Measurements from ENCODE around the gene TMEM185B. TPM values are rescaled to one million over a fixed set of nuclear protein-coding genes. Genes with fewer than 3 reads are reported as not detected.
"Not testable (repeated sequence)": the region's sequence is repeated elsewhere in the genome, so short reads cannot be mapped to it uniquely, and the experiment has no call there.

TMEM185B gene
- total RNA-seq, 1 donor from 2014 or later, result 29.5 TPM

DNA sequence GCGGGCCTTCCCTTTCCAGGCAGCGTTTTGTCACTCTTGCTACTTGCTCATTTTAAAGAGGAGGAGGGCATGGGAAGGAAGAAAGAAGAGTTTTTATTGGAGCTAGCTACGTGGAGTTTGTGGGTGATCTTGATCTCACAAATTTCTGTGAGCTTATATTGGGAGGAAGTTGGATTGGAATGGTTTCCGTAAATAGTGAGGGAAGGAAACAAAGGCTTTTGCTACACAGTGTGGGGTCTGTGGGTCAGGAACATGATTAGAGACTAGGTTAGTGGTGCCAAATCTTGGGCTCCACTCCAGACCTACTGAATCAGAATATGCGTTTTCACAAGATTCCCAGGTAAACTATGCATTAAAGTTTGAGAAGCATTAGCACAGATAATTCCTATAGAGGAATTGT lies 37.5 kb upstream of the TMEM185B start:
- Histone ChIP-seq H3K4me1 (peaks cover 57% of the 10 kb centered on the region), H3K9me3 (no peaks in the 10 kb centered on the region), H3K36me3 (no peaks in the 10 kb centered on the region), H3K27ac (no peak overlapping the region), H3K27me3 (no peaks in the 10 kb centered on the region), H3K4me3 (no peak overlapping the region)
- no peak for DNase-seq (ENCODE audit: extremely low spot score in 2 of 2)
- intact Hi-C loops (cut with DNase I), result no loop called here
- TF ChIP-seq, protein P1, sequence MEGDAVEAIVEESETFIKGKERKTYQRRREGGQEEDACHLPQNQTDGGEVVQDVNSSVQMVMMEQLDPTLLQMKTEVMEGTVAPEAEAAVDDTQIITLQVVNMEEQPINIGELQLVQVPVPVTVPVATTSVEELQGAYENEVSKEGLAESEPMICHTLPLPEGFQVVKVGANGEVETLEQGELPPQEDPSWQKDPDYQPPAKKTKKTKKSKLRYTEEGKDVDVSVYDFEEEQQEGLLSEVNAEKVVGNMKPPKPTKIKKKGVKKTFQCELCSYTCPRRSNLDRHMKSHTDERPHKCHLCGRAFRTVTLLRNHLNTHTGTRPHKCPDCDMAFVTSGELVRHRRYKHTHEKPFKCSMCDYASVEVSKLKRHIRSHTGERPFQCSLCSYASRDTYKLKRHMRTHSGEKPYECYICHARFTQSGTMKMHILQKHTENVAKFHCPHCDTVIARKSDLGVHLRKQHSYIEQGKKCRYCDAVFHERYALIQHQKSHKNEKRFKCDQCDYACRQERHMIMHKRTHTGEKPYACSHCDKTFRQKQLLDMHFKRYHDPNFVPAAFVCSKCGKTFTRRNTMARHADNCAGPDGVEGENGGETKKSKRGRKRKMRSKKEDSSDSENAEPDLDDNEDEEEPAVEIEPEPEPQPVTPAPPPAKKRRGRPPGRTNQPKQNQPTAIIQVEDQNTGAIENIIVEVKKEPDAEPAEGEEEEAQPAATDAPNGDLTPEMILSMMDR (IDR thresholded peaks at IDR 0.05), result no peak
- TF ChIP-seq POLR2A (IDR thresholded peaks at IDR 0.05), result no peak
- TF ChIP-seq POLR2AphosphoS5 (IDR thresholded peaks at IDR 0.05; ENCODE audit: insufficient read depth in 1 of 2, low read depth in 1 of 2), result no peak

DNA sequence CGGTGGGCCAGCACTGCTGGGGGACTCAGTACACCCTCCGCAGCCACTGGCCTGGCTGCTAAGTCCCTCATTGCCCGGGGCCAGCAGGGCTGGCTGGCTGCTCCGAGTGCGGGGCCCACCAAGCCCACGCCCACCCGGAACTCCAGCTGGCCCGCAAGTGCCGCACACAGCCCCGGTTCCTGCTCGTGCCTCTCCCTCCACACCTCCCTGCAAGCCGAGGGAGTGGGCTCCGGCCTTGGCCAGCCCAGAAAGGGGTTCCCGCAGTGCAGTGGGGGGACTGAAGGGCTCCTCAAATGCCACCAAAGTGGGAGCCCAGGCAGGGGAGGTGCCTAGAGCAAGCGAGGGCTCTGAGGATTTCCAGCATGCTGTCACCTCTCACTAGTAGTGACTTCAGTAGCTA lies 36.7 kb upstream of the TMEM185B start:
- H3K4me1 ChIP-seq, result peaks cover 65% of the 10 kb centered on the region
- H3K9me3 ChIP-seq; intact Hi-C loops (cut with DNase I); H3K27me3 ChIP-seq; H3K4me3 ChIP-seq; H3K27ac ChIP-seq; H3K36me3 ChIP-seq; DNase-seq (ENCODE audit: extremely low spot score in 2 of 2): not testable (repeated sequence)

DNA sequence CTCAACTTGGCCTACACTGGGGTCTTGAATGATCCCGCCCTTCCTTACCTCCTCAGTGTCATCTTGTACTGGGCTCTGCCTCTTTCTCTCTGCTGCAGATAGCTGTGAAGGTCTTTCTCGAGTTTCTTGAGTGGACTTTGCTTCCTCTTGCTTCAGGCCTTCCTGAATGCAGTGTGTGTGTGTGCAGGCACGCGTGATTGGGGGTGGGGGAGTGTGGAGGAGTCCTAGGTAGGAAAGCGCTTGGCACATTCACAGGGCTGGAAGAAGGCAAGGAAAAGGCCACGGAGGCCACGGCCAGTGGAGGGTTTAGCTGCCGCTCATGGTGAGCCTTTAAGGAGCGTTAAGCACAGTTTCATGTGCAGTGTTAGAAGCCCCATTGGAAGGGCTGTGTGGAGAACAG lies 35.0 kb upstream of the TMEM185B start:
- H3K9me3 ChIP-seq, result no peaks in the 10 kb centered on the region
- no peak for TF ChIP-seq POLR2AphosphoS5 (IDR thresholded peaks at IDR 0.05; ENCODE audit: insufficient read depth in 1 of 2, low read depth in 1 of 2)
- TF ChIP-seq, protein P1 (IDR thresholded peaks at IDR 0.05), result no peak
- TF ChIP-seq POLR2A (IDR thresholded peaks at IDR 0.05), result no peak
- no peaks in the 10 kb centered on the region for H3K27me3 ChIP-seq
- no peak overlapping the region for H3K27ac ChIP-seq
- intact Hi-C loops (cut with DNase I), result no loop called here
- H3K4me3 ChIP-seq, result no peak overlapping the region
- H3K36me3 ChIP-seq, result no peaks in the 10 kb centered on the region
- peaks cover 80% of the 10 kb centered on the region for H3K4me1 ChIP-seq
- DNase-seq (ENCODE audit: extremely low spot score in 2 of 2), result no peak

DNA sequence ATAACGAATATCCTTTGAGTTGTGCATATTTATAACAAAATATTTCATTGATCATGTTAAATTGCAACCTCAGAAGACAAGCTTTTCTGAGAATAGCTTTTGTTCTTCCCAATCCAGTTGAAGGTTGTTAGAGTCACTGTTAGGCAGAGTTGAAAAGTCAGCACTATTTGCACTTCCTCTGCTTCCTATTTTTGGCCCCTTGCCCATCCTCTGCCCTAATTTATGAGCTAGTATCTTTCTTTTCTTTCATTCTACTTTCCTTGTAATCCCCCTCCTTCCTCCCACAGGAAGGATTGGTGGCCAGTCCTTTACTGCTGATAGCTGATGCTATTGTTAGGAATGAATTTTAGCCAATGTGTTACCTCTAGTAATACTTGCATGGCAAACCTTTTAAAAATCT lies 34.3 kb upstream of the TMEM185B start:
- no peak overlapping the region for H3K4me3 ChIP-seq
- H3K27ac ChIP-seq, result no peak overlapping the region
- DNase-seq (ENCODE audit: extremely low spot score in 2 of 2), result no peak
- intact Hi-C loops (cut with DNase I), result no loop called here
- H3K27me3 ChIP-seq, result no peaks in the 10 kb centered on the region
- no peaks in the 10 kb centered on the region for H3K9me3 ChIP-seq
- TF ChIP-seq POLR2A (IDR thresholded peaks at IDR 0.05) (no peak), POLR2AphosphoS5 (IDR thresholded peaks at IDR 0.05; ENCODE audit: insufficient read depth in 1 of 2, low read depth in 1 of 2) (no peak)
- TF ChIP-seq, protein P1 (IDR thresholded peaks at IDR 0.05), result no peak
- H3K36me3 ChIP-seq, result no peaks in the 10 kb centered on the region
- peaks cover 73% of the 10 kb centered on the region for H3K4me1 ChIP-seq

DNA sequence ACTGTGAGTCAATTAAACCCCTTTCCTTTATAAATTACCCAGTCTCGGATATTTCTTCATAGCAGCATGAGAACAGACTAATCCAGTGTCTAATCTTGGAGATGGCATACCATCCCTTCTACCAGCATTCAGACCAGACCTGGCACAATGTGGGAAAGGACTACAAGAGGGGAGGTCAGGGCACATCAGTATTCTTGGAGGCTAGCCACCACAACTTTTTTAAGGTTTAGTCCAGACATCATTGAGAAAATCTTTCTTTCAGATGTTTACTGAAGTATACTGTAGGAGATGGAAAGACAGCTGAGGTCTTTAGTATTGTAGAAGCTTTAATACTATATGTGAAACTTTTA lies 33.4 kb upstream of the TMEM185B start:
- no peak for DNase-seq (ENCODE audit: extremely low spot score in 2 of 2)
- Histone ChIP-seq H3K4me1 (peaks cover 70% of the 10 kb centered on the region), H3K27me3 (no peaks in the 10 kb centered on the region), H3K27ac (no peak overlapping the region), H3K4me3 (no peak overlapping the region), H3K9me3 (no peaks in the 10 kb centered on the region), H3K36me3 (no peaks in the 10 kb centered on the region)
- TF ChIP-seq, protein P1 (IDR thresholded peaks at IDR 0.05), result no peak
- no peak for TF ChIP-seq POLR2A (IDR thresholded peaks at IDR 0.05)
- TF ChIP-seq POLR2AphosphoS5 (IDR thresholded peaks at IDR 0.05; ENCODE audit: insufficient read depth in 1 of 2, low read depth in 1 of 2), result no peak
- intact Hi-C loops (cut with DNase I), result no loop called here
